ENCODE measurements around the gene GABBR2.

- no peak for TF ChIP-seq GTF2F1 (IDR thresholded peaks at IDR 0.05; ENCODE audit: borderline replicate concordance, low read depth, low read length)
- no peak for TF ChIP-seq EGR1 (IDR thresholded peaks at IDR 0.05; ENCODE audit: borderline replicate concordance, low read depth, low read length)
- TF ChIP-seq, protein P1, sequence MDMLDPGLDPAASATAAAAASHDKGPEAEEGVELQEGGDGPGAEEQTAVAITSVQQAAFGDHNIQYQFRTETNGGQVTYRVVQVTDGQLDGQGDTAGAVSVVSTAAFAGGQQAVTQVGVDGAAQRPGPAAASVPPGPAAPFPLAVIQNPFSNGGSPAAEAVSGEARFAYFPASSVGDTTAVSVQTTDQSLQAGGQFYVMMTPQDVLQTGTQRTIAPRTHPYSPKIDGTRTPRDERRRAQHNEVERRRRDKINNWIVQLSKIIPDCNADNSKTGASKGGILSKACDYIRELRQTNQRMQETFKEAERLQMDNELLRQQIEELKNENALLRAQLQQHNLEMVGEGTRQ (IDR thresholded peaks at IDR 0.05; ENCODE audit: low read length), result no peak
- no peak for TF ChIP-seq POLR2A (IDR thresholded peaks at IDR 0.05; ENCODE audit: control extremely low read depth in 1 of 2, low read depth in 2 of 2, low read length in 2 of 2)
- TF ChIP-seq CREB1 (IDR thresholded peaks at IDR 0.05), result no peak
- TF ChIP-seq BCL11A (IDR thresholded peaks at IDR 0.05; ENCODE audit: low read depth in 2 of 2, low read length in 2 of 2), result no peak
- no peak for TF ChIP-seq CTCF (IDR thresholded peaks at IDR 0.05; ENCODE audit: control extremely low read depth in 1 of 3, insufficient read depth in 1 of 3, low read depth in 1 of 3, low read length in 3 of 3)
- no peak for TF ChIP-seq SP1 (IDR thresholded peaks at IDR 0.05; ENCODE audit: low read depth, low read length)
- TF ChIP-seq JUND (IDR thresholded peaks at IDR 0.05; ENCODE audit: low read length), result no peak
- TF ChIP-seq CHD2 (IDR thresholded peaks at IDR 0.05; ENCODE audit: low read length), result no peak
- no peak for TF ChIP-seq SIN3A (conservative IDR thresholded peaks at IDR 0.05 in 1 of 2, IDR thresholded peaks at IDR 0.05 in 1 of 2; ENCODE audit: low read depth in 1 of 2, low read length in 2 of 2)
- no peak for TF ChIP-seq TAF1 (IDR thresholded peaks at IDR 0.05; ENCODE audit: low read depth, low read length)
- no peak for TF ChIP-seq TEAD4 (IDR thresholded peaks at IDR 0.05; ENCODE audit: low read depth, low read length)
Observed at GRCh38 chr9:98740226-98740881, 31.6 kb upstream of the GABBR2 start.

Data from H1 (cell line).